Airway epithelial cell (primary cell): Measurements from ENCODE around the gene SPINK1. TPM values are rescaled to one million over a fixed set of nuclear protein-coding genes. Genes with fewer than 3 reads are reported as not detected.

Experiments used
- total RNA-seq: library from RNA; depleted of rRNA; stranded (reverse); fragments of >200 nt; gene quantifications from 2 replicates; pipeline ENCODE4 v1.2.3, GENCODE V29; 2015

Gene SPINK1
- total RNA-seq = not detected in 2 replicates

DNA sequence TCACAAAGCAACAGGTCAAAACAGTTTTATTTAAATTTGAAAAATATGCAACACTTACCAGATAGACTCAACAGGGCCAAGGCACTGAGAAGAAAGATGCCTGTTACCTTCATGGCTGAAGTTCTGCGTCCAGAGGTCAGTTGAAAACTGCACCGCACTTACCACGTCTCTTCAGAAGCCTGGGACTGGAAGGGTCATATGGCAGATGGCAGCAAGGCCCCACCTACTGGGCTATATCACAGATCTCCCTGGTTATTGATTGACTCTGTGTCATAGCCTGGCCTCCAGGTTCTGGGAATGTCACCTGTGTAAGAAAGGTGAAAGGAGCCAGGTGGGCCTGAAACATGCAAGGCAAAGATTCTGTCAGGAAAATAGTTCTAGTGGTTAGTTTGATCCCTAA is at the start of gene SPINK1:
Gene SPINK1, minus strand, starts transcription at position 207 of the 400 bp plus-strand sequence. Its CDS starts 94 bp downstream, at position 113.

GRCh38 chr5:147878066-147878759 is 46.7 kb upstream of the SPINK1 start, which contains the start of gene SCGB3A2:
Gene SCGB3A2, plus strand, starts transcription at chr5:147878711. Its CDS starts 93 bp downstream, at chr5:147878804.

DNA sequence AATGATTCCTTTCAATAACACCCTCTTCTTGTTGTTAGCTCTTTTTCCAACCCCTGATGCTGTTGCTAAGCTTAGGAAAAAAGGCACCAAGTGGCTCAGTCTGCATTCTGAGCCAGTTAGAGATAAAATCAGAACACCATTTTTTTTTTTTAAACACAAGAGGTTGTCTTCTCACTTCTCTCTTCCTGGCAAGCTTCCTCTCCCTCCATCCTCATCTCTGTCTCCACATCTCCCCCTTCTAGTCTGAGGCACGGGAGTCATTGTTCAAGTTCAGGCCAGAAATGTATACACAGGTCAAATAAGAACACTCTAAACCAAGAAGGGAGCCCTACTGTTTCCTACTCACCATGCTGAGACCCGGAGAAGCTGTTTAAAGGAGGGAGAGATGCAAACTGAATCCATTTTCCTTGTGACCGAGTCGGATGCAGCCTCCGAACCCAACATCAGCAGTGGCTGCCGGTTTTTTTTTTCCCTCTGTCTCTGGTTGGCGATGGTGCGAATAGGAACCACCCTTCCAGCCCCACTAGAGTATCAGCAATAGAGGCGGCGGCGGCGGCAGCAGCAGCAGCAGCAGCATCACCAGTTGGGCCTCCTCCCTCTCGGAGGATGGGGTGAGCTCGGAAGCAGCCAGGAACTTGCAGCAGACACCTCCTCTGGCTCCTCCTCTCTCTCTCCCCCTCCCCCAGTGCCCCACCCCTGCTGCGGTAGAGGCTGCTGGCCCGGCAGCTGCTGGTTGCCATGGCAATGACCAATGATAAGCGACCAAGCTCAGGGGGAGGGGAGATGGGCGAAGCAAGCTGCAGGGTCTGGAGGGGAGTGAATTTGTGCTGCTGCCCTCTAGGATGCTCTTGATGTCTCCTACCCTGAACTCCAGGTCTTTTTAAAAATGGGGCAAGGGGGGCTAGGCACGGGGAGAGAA is 49.1 kb downstream of the SPINK1 start, which contains the start of gene JAKMIP2:
Gene JAKMIP2, minus strand, starts transcription at position 619 of the 919 bp plus-strand sequence. CDS start 110,922 bp downstream, outside the sequence.

Other genes starting within 250 kb of the SPINK1 start
- gene JAKMIP2, start 48.9 kb downstream of the SPINK1 start, total RNA-seq = 0.14 TPM in 2 replicates
- not detected in 2 replicates for gene SCGB3A2, start 47.0 kb upstream of the SPINK1 start, total RNA-seq
- gene C5orf46, start 74.9 kb upstream of the SPINK1 start, total RNA-seq = 3.7 TPM in 1 of 2 replicates, not detected in the other
- gene SPINK5, start 232.3 kb upstream of the SPINK1 start, total RNA-seq = 62.8 and 78.0 TPM in 2 replicates